ENCODE measurements around the gene CALHM6.

CALHM6 gene

GRCh38 chr6:116451916-116452315 lies 9.3 kb upstream of the CALHM6 start:
- TF ChIP-seq, protein P1, sequence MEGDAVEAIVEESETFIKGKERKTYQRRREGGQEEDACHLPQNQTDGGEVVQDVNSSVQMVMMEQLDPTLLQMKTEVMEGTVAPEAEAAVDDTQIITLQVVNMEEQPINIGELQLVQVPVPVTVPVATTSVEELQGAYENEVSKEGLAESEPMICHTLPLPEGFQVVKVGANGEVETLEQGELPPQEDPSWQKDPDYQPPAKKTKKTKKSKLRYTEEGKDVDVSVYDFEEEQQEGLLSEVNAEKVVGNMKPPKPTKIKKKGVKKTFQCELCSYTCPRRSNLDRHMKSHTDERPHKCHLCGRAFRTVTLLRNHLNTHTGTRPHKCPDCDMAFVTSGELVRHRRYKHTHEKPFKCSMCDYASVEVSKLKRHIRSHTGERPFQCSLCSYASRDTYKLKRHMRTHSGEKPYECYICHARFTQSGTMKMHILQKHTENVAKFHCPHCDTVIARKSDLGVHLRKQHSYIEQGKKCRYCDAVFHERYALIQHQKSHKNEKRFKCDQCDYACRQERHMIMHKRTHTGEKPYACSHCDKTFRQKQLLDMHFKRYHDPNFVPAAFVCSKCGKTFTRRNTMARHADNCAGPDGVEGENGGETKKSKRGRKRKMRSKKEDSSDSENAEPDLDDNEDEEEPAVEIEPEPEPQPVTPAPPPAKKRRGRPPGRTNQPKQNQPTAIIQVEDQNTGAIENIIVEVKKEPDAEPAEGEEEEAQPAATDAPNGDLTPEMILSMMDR (conservative IDR thresholded peaks at IDR 0.05; ENCODE audit: low read depth, low read length): no peak
- no peak overlapping the region for H3K9ac ChIP-seq
- H3K79me2 ChIP-seq (ENCODE audit: insufficient read depth, low read depth): no peaks in the 10 kb centered on the region
- H3K4me2 ChIP-seq: no peak overlapping the region
- no peak overlapping the region for H2AFZ ChIP-seq (ENCODE audit: low read depth)
- H4K20me1 ChIP-seq (ENCODE audit: insufficient read depth): no peaks in the 10 kb centered on the region
- no peaks in the 10 kb centered on the region for H3K27me3 ChIP-seq (ENCODE audit: insufficient read depth, low read depth)
- H3K4me1 ChIP-seq (ENCODE audit: low read depth, poor library complexity, severe bottlenecking): peaks cover 16% of the 10 kb centered on the region
- H3K36me3 ChIP-seq (ENCODE audit: insufficient read depth): no peaks in the 10 kb centered on the region
- H3K27ac ChIP-seq: no peak overlapping the region
- no peak overlapping the region for H3K4me3 ChIP-seq (IDR thresholded peaks at IDR 0.05; ENCODE audit: insufficient read depth, low read depth, low read length)

DNA sequence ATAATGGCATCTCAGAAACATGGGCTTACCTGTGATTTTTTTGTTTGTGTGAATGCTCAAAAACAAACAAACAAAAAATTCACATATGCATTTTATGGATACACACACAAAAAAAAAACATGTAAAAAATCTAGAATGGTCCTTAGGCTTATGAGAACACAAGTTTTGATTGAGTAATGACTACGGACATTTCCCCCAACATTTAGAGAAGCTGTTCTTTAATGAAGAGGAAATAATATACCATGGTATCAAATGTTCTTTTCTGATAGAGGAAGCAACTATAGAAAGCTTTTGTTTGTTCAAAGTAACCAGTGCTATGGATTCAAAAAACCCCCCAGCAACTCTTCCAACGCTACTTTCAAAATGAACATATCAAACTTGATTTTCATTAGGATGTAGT lies 8.6 kb upstream of the CALHM6 start:
- TF ChIP-seq, protein P1 (conservative IDR thresholded peaks at IDR 0.05; ENCODE audit: low read depth, low read length): no peak
- Histone ChIP-seq H3K4me3 (IDR thresholded peaks at IDR 0.05; ENCODE audit: insufficient read depth, low read depth, low read length) (no peak overlapping the region), H2AFZ (ENCODE audit: low read depth) (no peak overlapping the region), H3K27me3 (ENCODE audit: insufficient read depth, low read depth) (no peaks in the 10 kb centered on the region), H3K4me2 (no peak overlapping the region), H3K27ac (no peak overlapping the region), H3K36me3 (ENCODE audit: insufficient read depth) (no peaks in the 10 kb centered on the region), H3K9ac (no peak overlapping the region), H3K4me1 (ENCODE audit: low read depth, poor library complexity, severe bottlenecking) (peaks cover 10% of the 10 kb centered on the region), H4K20me1 (ENCODE audit: insufficient read depth) (no peaks in the 10 kb centered on the region), H3K79me2 (ENCODE audit: insufficient read depth, low read depth) (no peaks in the 10 kb centered on the region)

- Histone ChIP-seq H3K9ac (no peak overlapping the region), H3K4me2 (no peak overlapping the region), H3K79me2 (ENCODE audit: insufficient read depth, low read depth) (no peaks in the 10 kb centered on the region), H3K27me3 (ENCODE audit: insufficient read depth, low read depth) (no peaks in the 10 kb centered on the region), H3K27ac (no peak overlapping the region), H3K36me3 (ENCODE audit: insufficient read depth) (no peaks in the 10 kb centered on the region), H4K20me1 (ENCODE audit: insufficient read depth) (no peaks in the 10 kb centered on the region), H3K4me3 (IDR thresholded peaks at IDR 0.05; ENCODE audit: insufficient read depth, low read depth, low read length) (no peak overlapping the region), H3K4me1 (ENCODE audit: low read depth, poor library complexity, severe bottlenecking) (peaks cover 1% of the 10 kb centered on the region), H2AFZ (ENCODE audit: low read depth) (no peak overlapping the region)
- TF ChIP-seq, protein P1 (conservative IDR thresholded peaks at IDR 0.05; ENCODE audit: low read depth, low read length): no peak
Observed at GRCh38 chr6:116456106-116456505, 5.1 kb upstream of the CALHM6 start.

DNA sequence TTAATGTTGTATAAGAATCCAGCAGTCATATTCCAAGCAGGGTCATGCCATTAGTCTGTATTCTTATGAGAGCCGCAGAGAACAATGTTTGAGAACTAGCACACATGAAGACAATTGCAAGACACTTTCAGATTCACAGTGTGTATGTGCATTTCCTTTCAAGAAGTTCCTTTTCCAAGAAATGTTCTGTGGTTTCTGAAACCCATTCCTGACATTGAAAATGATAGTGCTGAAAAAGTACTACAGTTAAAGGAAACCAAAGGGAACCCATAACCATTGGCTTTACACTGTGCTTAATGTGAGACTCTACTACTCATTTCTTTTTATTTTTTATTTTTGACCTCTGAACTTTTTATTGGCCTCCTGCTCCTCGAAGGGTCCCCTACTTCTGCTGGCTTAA lies 4.2 kb upstream of the CALHM6 start:
- no peak overlapping the region for H3K27ac ChIP-seq
- H3K9ac ChIP-seq: no peak overlapping the region
- no peak overlapping the region for H3K4me3 ChIP-seq (IDR thresholded peaks at IDR 0.05; ENCODE audit: insufficient read depth, low read depth, low read length)

More for the DNA sequence above, 4.2 kb upstream of the CALHM6 start:
- Histone ChIP-seq H3K36me3 (ENCODE audit: insufficient read depth) (no peaks in the 10 kb centered on the region), H3K4me2 (no peak overlapping the region), H2AFZ (ENCODE audit: low read depth) (no peak overlapping the region), H3K27me3 (ENCODE audit: insufficient read depth, low read depth) (no peaks in the 10 kb centered on the region), H3K79me2 (ENCODE audit: insufficient read depth, low read depth) (no peaks in the 10 kb centered on the region), H3K4me1 (ENCODE audit: low read depth, poor library complexity, severe bottlenecking) (no peaks in the 10 kb centered on the region), H4K20me1 (ENCODE audit: insufficient read depth) (no peaks in the 10 kb centered on the region)
- TF ChIP-seq, protein P1 (conservative IDR thresholded peaks at IDR 0.05; ENCODE audit: low read depth, low read length): no peak

All from KMS-11 (cell line).